AG09309 (cell line): ENCODE data around the gene RBMS3.

Source experiments
- DNase-seq: peaks from one replicate; pipeline ENCODE4 v3.0.0-alpha.2; 2010; ENCODE audit warnings: low read depth
- H3K4me3 ChIP-seq: 2 replicates; pipeline ENCODE4 v1.5.1; 2011; ENCODE audit warnings: mild to moderate bottlenecking, low read depth, low read length, moderate library complexity; ENCODE audit not compliant: control insufficient read depth
- TF ChIP-seq, protein P1 (sequence below): IDR thresholded peaks from 2 replicates; pipeline ENCODE4 v1.5.1; 2011; ENCODE audit warnings: mild to moderate bottlenecking, low read depth, low read length, inconsistent platforms; ENCODE audit not compliant: insufficient read depth, control insufficient read depth; ENCODE audit errors: missing control alignments

Gene RBMS3

DNA sequence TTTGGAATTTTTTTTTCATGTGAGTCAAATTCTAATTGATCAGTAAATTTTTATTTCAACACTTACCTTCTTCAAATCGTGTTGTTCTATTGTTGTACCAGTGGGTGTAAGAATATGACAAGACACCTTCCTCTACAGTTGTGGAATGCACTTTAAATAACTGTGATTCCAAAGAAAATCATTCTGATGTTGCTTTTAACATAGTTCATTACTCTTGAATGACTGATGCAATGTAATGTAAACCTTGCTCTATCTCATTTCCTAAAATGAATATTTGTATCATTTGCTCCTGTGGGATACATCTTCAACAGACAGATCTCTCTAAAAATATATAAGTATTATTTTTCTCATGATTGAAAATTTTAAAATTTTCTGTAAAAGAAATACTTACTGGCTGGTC, 313.4 kb downstream of the RBMS3 start:
- no peak for DNase-seq
- H3K4me3 ChIP-seq: no peak overlapping the region
- TF ChIP-seq, protein P1, sequence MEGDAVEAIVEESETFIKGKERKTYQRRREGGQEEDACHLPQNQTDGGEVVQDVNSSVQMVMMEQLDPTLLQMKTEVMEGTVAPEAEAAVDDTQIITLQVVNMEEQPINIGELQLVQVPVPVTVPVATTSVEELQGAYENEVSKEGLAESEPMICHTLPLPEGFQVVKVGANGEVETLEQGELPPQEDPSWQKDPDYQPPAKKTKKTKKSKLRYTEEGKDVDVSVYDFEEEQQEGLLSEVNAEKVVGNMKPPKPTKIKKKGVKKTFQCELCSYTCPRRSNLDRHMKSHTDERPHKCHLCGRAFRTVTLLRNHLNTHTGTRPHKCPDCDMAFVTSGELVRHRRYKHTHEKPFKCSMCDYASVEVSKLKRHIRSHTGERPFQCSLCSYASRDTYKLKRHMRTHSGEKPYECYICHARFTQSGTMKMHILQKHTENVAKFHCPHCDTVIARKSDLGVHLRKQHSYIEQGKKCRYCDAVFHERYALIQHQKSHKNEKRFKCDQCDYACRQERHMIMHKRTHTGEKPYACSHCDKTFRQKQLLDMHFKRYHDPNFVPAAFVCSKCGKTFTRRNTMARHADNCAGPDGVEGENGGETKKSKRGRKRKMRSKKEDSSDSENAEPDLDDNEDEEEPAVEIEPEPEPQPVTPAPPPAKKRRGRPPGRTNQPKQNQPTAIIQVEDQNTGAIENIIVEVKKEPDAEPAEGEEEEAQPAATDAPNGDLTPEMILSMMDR: no peak

DNA sequence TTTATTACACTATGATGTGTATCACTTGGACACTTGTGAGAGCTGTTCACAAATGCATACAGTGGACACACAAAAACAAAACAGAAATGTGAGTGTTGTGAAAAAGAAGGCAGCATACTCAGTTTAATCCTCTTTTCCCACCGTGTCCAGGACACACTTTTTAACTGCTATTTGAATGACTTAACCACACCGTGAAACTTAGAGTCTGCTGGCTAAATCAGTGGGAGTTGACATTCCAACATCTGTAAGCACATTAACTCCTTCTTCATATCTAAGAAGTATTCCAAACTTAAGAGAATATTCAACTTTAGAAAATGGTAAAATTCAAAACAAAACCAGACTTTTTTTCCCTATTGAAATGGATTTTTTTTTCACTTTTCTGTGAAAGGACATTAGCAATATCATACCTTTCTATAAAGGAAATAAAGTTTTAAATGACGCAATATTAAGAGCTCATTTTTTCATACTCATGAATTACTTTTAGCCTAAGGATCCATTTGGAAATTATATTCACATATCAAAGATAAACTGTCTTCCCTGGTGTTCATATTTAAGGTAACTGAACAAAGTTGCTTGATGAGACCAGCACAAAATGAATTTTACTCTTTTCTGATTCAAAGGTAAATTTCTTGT, 316.6 kb downstream of the RBMS3 start:
- no peak for DNase-seq
- H3K4me3 ChIP-seq: no peak overlapping the region
- TF ChIP-seq, protein P1: no peak

DNA sequence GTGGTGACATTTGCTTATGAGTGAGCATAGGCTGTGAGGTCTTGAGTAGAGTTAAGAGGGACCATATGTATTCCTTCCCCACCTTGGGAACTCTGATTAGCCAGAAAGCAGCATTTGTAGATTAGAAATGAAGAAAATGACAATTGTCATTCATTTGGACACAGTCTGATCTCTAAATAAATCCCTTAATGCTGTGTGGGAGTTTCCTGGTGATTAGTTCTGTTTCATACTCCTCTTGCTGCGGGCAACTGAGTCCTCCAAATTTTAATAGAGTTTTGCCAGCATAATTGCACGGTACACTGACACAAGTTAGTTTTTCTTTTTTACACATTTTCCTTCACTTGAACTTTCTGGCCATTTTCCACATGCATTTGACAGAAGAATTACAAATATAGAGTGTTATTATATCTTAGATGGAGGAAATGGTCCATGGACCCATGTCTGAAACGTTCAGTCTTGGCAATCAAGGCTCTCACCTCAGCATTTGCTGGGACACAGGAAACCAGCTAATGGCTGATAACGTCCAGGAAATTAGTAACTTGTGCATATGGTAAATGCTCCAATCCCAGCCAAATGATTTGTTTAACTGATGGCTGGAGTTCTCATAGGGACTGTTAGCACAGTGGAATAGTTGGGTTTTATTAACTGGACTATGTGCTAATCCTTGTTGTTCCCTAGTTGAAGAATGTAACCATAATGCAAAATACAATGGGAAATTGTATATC, 321.2 kb downstream of the RBMS3 start:
- TF ChIP-seq, protein P1: no peak
- no peak for DNase-seq
- no peak overlapping the region for H3K4me3 ChIP-seq

DNA sequence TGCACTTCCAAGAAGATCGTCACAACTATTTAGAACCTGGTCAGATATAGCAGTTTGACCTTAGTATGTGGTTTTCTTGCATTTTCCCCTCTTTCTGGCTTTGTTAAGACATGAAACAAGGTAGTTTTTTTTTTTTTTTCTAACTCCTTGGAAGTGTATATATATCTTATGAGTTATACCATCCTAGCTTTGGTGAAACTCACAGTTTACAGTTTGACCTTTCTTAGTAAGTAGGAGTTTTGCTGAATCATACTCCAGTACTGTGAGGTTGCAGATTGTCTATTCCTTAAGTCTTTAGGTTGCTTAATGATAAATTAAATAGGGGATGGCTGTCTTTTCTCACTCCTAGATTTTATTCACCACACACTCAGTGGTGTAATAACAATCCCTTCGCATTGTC, 325.0 kb downstream of the RBMS3 start:
- TF ChIP-seq, protein P1: no peak
- DNase-seq: peak; percentile 62
- H3K4me3 ChIP-seq: no peak overlapping the region

DNA sequence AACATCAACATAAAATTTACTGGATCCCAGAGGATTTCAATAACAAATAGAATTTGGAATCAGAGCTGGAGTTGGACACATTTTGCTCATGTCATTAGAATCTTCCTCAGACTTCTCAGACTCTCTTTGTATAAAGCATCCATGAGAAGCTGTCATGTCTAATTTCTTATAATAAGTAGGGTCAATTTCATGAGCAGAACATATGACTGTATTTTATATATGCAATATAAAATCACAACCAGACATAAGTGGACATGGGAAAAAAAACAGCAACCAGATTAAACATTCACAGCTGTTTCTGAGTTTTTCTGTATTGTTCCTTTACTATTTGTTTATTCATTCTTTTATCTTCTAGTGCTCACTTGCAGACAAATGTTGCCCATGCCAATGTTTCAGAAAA, 325.5 kb downstream of the RBMS3 start:
- DNase-seq: no peak
- TF ChIP-seq, protein P1: no peak
- no peak overlapping the region for H3K4me3 ChIP-seq

DNA sequence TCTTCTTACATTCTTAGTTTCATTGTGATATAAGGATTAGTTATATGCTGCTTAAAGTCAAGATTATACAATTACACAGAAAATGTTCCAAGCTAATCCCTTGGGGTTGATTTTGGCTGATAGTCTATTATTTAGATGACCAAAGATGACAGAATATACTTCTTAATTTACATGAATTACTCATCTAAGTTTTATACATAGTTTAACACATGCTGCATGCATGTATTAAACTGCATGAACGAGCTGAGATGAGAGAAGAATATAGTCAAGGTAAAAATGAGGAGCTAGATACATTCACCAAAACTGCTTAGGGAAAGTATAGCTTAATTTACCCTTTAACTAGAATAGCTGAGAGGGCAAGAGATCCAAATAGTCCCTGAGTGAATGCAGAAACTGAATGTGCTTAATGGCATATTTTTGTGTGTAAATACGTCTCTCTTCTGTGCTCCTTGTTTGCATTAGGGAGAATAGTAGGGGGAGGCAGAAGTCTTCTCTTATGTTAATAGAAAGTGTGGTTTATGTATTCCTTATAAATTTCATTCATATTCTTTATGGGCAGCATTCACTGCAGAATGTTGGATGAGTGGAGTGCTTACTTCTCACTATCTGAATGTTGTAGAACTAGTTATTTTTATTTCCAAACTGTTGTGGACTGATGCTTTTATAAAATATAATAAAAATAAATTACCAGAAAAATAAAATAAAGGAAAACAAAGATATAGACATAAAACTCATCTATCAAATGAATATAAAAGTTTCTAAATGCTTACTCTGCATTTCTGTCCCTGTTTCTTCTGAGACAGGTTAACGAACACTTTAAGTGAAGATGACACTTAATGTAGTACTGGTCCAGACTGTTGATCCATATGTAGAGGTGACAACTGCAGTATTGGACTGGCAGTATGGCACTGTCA, 327.8 kb downstream of the RBMS3 start:
- TF ChIP-seq, protein P1: no peak
- DNase-seq: no peak
- no peak overlapping the region for H3K4me3 ChIP-seq
